NCI-H748 (cell line): ENCODE measurements around the gene EDEM1.
"Not testable (repeated sequence)": the region's sequence is repeated elsewhere in the genome, so short reads cannot be mapped to it uniquely, and the experiment has no call there.

Experiments
- DNase-seq: peaks from one replicate; lab custom pipeline; 2025; ENCODE audit not compliant: unreplicated experiment; lab: John Stamatoyannopoulos, UW

EDEM1 gene

GRCh38 chr3:5172018-5172417 lies 15.5 kb upstream of the EDEM1 start:
- no peak for DNase-seq

GRCh38 chr3:5179036-5179435 lies 8.5 kb upstream of the EDEM1 start:
- DNase-seq, result not testable (repeated sequence)

- no peak for DNase-seq
Measured at GRCh38 chr3:5181469-5182141, 5.9 kb upstream of the EDEM1 start.

- not testable (repeated sequence) for DNase-seq
Measured at GRCh38 chr3:5183714-5184113, 3.8 kb upstream of the EDEM1 start.

DNA sequence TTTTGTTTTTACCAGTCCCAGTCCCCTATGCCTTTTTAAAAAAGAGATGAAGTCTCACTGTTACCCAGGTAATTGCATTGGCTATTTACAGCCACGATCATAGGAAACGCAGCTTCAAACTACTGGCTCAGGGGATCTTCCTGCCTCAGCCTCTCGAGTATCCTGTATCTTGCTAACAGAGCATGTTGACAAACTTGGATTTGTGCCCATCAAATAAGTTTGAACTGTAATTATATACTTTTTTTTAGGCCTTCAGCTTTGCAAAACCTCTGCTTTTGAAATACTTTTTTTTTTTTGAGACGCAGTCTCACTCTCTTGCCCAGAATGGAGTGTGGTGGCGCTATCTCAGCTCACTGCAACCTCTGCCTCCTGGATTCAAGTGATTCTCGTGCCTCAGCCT lies 3.0 kb upstream of the EDEM1 start:
- no peak for DNase-seq

- no peak for DNase-seq
Measured at GRCh38 chr3:5185093-5185673, 2.3 kb upstream of the EDEM1 start.

DNA sequence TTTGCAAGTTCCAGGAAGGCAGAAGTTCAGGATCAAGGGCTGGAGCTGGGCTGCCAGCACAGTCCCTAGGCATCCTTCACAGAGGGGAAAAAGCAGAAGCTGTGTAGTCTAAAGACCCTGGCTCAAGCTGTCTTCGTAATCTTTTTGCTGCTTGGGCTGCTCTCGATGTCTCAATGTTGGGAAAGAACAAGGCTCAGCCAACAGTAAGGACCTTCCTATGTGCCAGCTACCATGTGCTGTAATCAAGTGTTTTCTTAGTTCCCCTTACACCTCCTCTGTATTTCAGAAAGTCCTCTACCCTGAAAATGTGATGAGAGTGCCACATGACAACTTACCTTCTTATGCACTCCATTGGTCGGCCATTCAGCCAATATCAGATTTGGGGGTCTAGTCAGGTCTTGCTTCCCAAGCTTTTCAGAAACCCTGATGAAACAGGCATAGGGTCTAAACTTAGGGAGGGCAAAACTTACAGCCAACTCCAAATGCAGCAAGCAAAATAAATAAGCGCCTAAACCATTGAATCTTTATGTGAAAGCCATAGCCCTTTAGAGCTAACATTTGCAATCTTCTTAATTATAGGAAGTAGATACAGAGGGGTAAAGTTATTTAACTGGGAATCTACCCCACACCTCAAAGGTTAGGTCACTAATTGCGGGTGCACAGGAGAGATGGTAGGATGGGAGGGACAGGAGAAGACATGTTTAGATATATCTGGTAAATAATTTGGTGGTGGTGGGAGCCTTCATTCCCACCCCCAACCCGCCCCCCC lies 1.2 kb upstream of the EDEM1 start:
- DNase-seq, result peak; percentile 2

- peak; percentile 12 for DNase-seq
Measured at GRCh38 chr3:5186858-5187155, 700 bp upstream of the EDEM1 start.

DNA sequence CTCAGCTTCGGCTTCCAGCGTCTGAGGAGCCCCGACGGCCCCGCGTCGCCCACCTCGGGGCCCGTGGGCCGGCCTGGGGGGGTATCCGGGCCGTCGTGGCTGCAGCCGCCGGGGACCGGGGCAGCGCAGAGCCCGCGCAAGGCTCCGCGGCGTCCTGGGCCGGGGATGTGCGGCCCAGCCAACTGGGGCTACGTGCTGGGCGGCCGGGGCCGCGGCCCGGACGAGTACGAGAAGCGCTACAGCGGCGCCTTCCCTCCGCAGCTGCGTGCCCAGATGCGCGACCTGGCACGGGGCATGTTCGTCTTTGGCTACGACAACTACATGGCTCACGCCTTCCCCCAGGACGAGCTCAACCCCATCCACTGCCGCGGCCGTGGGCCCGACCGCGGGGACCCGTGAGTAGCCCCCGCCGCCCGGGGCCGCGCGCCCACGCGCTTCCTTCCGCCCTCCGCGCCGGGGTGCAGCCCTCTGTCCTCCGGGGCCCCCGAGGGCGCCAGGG lies 462 bp downstream of the EDEM1 start:
- peak; percentile 48 for DNase-seq

GRCh38 chr3:5188419-5189221 lies 1.1 kb downstream of the EDEM1 start:
- peak; percentile 22 for DNase-seq

- no peak for DNase-seq
Measured at GRCh38 chr3:5190147-5190791, 2.8 kb downstream of the EDEM1 start.

- no peak for DNase-seq
Measured at GRCh38 chr3:5191555-5192304, 4.2 kb downstream of the EDEM1 start.

GRCh38 chr3:5192571-5193365 lies 5.3 kb downstream of the EDEM1 start:
- DNase-seq, result no peak

DNA sequence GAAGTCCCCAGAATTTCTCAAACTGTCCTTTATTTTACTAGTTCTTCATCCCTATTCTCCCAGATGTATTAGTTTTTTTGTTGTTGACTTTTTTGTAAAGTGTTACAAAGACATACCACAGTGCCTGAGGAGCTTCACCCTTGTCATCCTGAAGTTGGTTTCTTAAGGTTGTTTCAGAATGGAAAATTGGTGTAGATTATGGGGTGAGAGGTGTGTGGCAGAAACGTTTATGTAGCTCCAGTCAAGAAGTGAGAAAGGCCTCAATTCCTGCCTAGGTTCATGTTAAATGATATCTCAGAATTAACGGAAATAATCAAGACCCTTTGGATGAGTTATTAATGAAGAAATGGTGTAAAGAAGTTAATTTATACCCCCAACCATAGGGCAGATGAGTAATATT lies 6.8 kb downstream of the EDEM1 start:
- no peak for DNase-seq

GRCh38 chr3:5194801-5195509 lies 7.4 kb downstream of the EDEM1 start:
- no peak for DNase-seq

DNA sequence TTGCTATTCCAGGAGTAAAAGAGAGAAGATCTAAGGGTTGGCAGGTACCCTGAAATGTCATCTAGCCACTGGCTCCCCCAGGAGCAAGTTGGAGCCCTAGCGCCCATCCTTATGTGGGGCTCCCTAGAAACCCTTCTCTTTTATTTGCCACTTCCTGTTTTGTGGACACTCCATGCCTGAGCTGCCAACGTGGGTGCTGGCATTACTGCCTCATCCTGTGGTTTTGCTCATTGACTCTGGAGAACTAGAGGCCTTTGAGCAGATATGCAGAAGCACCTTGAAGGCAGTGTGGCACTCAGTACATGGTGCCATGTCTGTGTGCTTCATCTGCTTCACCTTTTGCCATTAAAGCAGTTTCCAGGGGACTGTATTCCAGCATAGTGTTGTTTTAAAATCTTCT lies 8.1 kb downstream of the EDEM1 start:
- no peak for DNase-seq

GRCh38 chr3:5197022-5197421 lies 9.5 kb downstream of the EDEM1 start:
- DNase-seq, result no peak

DNA sequence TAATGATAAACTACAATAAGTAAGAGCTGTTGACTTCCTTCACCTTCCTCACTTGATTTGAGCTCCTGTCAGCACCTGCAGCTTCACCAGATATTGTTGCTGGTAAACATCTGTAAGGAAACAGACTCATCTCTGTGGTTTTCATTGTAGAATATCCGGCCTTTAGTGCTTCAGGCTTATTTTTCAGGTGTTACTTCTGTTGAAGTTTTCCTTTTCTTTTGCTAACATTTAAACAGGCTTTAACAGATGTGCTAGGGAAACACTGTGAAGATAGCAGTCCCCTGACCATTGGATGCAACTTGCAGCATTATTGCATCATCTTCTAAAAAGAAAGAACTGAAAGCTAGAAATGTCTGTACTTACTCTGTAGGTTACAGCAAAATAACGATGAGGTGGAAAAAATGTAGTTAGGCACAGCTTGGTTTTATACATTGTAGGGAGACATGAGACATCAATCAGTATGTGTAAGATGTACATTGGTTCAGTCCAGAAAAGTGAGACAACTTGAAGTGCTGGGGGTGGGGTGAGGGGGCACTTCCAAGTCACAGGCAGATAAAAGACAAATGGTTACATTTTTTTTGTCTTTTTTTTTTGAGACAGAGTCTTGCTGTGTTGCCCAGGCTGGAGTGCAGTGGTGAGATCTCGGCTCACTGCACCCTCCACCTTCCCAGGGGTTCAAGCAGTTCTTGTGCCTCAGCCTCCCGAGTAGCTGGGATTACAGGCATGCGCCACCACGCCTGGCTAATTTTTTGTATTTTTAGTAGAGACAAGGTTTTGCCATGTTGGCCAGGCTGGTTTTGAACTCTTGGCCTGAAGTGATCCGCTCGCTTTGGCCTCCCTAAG lies 10.2 kb downstream of the EDEM1 start:
- no peak for DNase-seq
